ENCODE measurements around the gene TMC7.
A peak's percentile ranks its signal among the peaks of the same experiment; 100 is the strongest.

TMC7 gene

DNA sequence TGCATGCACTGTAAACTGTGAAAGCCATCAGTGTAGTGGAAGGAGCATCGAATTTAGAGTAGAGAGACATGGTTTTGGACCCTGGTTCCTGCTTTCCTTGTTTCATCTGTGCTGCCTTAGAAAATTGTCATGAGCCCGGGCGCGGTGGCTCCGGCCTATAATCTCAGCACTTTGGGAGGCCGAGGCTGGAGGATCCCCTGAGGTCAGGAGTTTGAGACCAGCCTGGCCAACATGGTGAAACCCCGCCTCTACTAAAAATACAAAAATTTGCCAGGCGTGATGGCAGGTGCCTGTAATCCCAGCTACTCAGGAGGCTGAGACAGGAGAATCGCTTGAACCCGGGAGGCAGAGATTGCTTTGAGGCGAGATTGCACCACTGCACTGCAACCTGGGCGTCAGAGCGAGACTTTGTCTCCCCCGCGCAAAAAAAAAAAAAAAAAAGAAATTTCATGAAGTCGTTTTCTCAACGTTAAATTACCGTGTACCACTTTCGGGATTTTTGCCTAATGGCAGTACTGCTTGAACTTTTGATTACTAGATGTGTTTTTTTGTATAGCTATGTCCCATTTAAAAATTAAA lies 84.6 kb downstream of the TMC7 start:
- H3K27me3 ChIP-seq (ENCODE audit: insufficient read depth, low read length, poor library complexity) = no peaks in the 10 kb centered on the region
- H4K5ac ChIP-seq (ENCODE audit: low read length) = no peak overlapping the region
- H3K18ac ChIP-seq (ENCODE audit: low read length) = no peak overlapping the region
- no peaks in the 10 kb centered on the region for H3K4me1 ChIP-seq (ENCODE audit: control insufficient read depth, low read depth, low read length)
- no peaks in the 10 kb centered on the region for H3K36me3 ChIP-seq (ENCODE audit: control insufficient read depth, insufficient read depth, low read length)
- H3K9ac ChIP-seq (ENCODE audit: low read length) = peak overlapping the region; percentile 84
- H2BK120ac ChIP-seq (ENCODE audit: low read depth, low read length) = no peak overlapping the region
- H3K27ac ChIP-seq (ENCODE audit: low read depth, low read length) = no peak overlapping the region
- H3K4ac ChIP-seq (ENCODE audit: low read depth, low read length) = no peak overlapping the region
- H3K79me2 ChIP-seq (ENCODE audit: control insufficient read depth, insufficient read depth, low read length) = no peaks in the 10 kb centered on the region
- WGBS (ENCODE audit: extremely low coverage, insufficient coverage, low lambda C conversion rate) = no CpG with 5 or more reads among the region's 19 CpGs
- H3K4me2 ChIP-seq (ENCODE audit: low read length) = peak overlapping the region; percentile 95
- H3K4me3 ChIP-seq (ENCODE audit: low read length) = peak overlapping the region; percentile 42
- no peak overlapping the region for H2BK5ac ChIP-seq (ENCODE audit: low read length)
- no peak overlapping the region for H2BK15ac ChIP-seq (replicated peaks; ENCODE audit: low read depth)
- no peak overlapping the region for H2AK5ac ChIP-seq (ENCODE audit: low read length)
- H3K56ac ChIP-seq (ENCODE audit: low read length) = peak overlapping the region; percentile 72
- no peaks in the 10 kb centered on the region for H3K79me1 ChIP-seq (ENCODE audit: low read length)
- no peak overlapping the region for H4K8ac ChIP-seq (ENCODE audit: low read depth, low read length)
- no peak for DNase-seq
- H3K23ac ChIP-seq (ENCODE audit: low read length) = no peak overlapping the region

DNA sequence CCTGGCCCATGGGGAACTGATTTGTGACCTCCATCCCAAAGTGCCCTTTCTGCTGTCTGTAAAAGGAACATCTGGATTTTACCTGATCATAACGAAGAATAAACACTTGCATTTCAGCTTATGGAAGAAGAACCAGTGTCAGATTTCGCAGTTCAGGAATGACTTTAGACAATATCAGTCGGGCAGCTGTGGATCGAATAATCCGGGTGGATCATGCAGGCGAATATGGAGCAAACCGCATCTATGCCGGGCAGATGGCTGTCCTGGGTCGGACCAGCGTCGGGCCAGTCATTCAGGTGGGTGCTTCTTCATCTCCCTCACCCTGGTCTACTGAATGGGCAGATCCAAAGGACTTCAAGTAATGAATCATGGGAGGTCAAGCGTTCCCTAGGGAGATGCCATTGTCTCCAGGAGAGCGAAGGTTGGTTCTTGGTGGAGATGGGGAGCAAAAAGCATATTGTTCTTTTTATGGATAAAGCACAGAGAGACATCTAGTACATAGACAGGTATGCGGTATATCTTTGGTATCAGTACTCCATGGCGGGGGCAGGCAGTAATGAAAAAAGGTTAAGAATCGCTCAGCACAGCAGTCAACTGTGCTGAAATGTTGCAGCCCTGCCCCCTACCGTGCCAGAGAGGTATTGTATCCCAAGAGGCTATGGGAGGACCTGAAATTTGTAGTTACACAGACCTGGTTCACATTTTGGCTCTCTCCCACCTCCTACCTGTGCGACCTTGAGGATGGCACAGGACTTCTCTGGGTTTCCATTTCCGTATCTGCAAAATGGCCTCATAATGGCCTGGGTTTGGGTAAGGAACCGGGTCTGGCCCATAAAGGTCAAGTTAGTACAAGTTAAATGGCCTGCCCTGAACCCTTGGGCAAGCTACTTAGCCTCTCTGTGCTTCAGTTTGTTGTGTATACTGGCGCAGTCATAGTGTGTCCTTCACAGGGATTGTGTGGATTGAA lies 88.4 kb downstream of the TMC7 start:
- no peak overlapping the region for H3K4ac ChIP-seq (ENCODE audit: low read depth, low read length)
- no peak overlapping the region for H3K27ac ChIP-seq (ENCODE audit: low read depth, low read length)
- H3K79me1 ChIP-seq (ENCODE audit: low read length) = no peaks in the 10 kb centered on the region
- no peak overlapping the region for H2AK5ac ChIP-seq (ENCODE audit: low read length)
- no peak overlapping the region for H2BK15ac ChIP-seq (replicated peaks; ENCODE audit: low read depth)
- H2BK120ac ChIP-seq (ENCODE audit: low read depth, low read length) = no peak overlapping the region
- no peak overlapping the region for H4K8ac ChIP-seq (ENCODE audit: low read depth, low read length)
- H4K5ac ChIP-seq (ENCODE audit: low read length) = no peak overlapping the region
- no peak overlapping the region for H3K4me3 ChIP-seq (ENCODE audit: low read length)
- no peak overlapping the region for H3K9ac ChIP-seq (ENCODE audit: low read length)
- H3K4me2 ChIP-seq (ENCODE audit: low read length) = no peak overlapping the region
- no peak overlapping the region for H3K56ac ChIP-seq (ENCODE audit: low read length)
- peak; percentile 75 for DNase-seq
- H3K23ac ChIP-seq (ENCODE audit: low read length) = no peak overlapping the region
- no peak overlapping the region for H2BK5ac ChIP-seq (ENCODE audit: low read length)
- no CpG with 5 or more reads among the region's 21 CpGs for WGBS (ENCODE audit: extremely low coverage, insufficient coverage, low lambda C conversion rate)
- H3K36me3 ChIP-seq (ENCODE audit: control insufficient read depth, insufficient read depth, low read length) = no peaks in the 10 kb centered on the region
- no peaks in the 10 kb centered on the region for H3K27me3 ChIP-seq (ENCODE audit: insufficient read depth, low read length, poor library complexity)
- no peaks in the 10 kb centered on the region for H3K79me2 ChIP-seq (ENCODE audit: control insufficient read depth, insufficient read depth, low read length)
- no peak overlapping the region for H3K18ac ChIP-seq (ENCODE audit: low read length)
- no peaks in the 10 kb centered on the region for H3K4me1 ChIP-seq (ENCODE audit: control insufficient read depth, low read depth, low read length)

DNA sequence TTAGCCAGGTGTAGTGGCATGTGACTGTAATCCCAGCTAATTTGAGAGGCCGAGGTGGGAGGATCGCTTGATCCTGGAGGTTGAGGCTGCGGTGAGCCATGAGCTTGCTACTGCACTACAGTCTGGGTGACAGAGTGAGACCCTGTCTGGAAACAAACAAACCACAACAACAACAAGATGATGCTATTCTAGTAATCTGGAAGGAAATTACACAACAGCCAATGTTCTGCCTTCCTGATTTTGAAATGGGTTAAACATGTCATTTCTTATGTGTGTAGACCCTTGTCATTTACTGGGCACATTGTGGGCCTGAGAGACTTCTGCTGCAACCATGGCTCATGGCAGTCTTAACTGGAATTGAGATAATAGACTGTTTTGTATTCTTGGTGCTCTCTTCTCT lies 89.6 kb downstream of the TMC7 start:
- Histone ChIP-seq H4K5ac (ENCODE audit: low read length) (no peak overlapping the region), H2BK15ac (replicated peaks; ENCODE audit: low read depth) (no peak overlapping the region), H3K9ac (ENCODE audit: low read length) (no peak overlapping the region), H3K23ac (ENCODE audit: low read length) (no peak overlapping the region), H2BK120ac (ENCODE audit: low read depth, low read length) (no peak overlapping the region), H3K4ac (ENCODE audit: low read depth, low read length) (no peak overlapping the region), H3K79me1 (ENCODE audit: low read length) (no peaks in the 10 kb centered on the region), H4K8ac (ENCODE audit: low read depth, low read length) (no peak overlapping the region), H3K4me3 (ENCODE audit: low read length) (no peak overlapping the region), H3K56ac (ENCODE audit: low read length) (no peak overlapping the region), H3K79me2 (ENCODE audit: control insufficient read depth, insufficient read depth, low read length) (no peaks in the 10 kb centered on the region), H3K36me3 (ENCODE audit: control insufficient read depth, insufficient read depth, low read length) (no peaks in the 10 kb centered on the region), H3K18ac (ENCODE audit: low read length) (no peak overlapping the region), H2AK5ac (ENCODE audit: low read length) (no peak overlapping the region), H3K4me1 (ENCODE audit: control insufficient read depth, low read depth, low read length) (no peaks in the 10 kb centered on the region), H3K4me2 (ENCODE audit: low read length) (no peak overlapping the region), H3K27ac (ENCODE audit: low read depth, low read length) (no peak overlapping the region), H3K27me3 (ENCODE audit: insufficient read depth, low read length, poor library complexity) (no peaks in the 10 kb centered on the region), H2BK5ac (ENCODE audit: low read length) (no peak overlapping the region)
- no peak for DNase-seq
- no CpG with 5 or more reads among the region's 3 CpGs for WGBS (ENCODE audit: extremely low coverage, insufficient coverage, low lambda C conversion rate)

DNA sequence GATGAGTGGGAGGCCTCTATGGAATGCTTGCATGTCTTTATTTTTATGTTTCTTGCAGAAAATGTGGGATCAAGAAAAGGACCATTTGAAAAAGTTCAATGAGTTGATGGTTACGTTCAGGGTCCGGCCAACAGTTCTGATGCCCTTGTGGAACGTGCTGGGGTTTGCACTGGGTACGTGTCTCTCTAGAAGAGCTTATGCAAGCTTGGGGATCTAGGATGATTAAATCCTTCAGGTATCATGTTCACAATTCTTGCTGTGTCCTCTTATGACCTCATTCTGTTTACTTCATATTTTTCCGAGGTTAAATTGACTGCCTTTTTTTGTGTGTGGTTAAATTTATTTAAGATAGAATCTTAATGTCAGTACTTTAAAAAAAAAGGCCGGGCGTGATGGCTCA lies 90.1 kb downstream of the TMC7 start:
- no peaks in the 10 kb centered on the region for H3K27me3 ChIP-seq (ENCODE audit: insufficient read depth, low read length, poor library complexity)
- no peak overlapping the region for H2AK5ac ChIP-seq (ENCODE audit: low read length)
- H3K9ac ChIP-seq (ENCODE audit: low read length) = no peak overlapping the region
- no peak overlapping the region for H3K18ac ChIP-seq (ENCODE audit: low read length)
- no peak overlapping the region for H2BK15ac ChIP-seq (replicated peaks; ENCODE audit: low read depth)
- H3K23ac ChIP-seq (ENCODE audit: low read length) = no peak overlapping the region
- H3K36me3 ChIP-seq (ENCODE audit: control insufficient read depth, insufficient read depth, low read length) = no peaks in the 10 kb centered on the region
- H3K4me3 ChIP-seq (ENCODE audit: low read length) = no peak overlapping the region
- H4K5ac ChIP-seq (ENCODE audit: low read length) = no peak overlapping the region
- H3K56ac ChIP-seq (ENCODE audit: low read length) = no peak overlapping the region
- no peak overlapping the region for H2BK5ac ChIP-seq (ENCODE audit: low read length)
- no peaks in the 10 kb centered on the region for H3K79me2 ChIP-seq (ENCODE audit: control insufficient read depth, insufficient read depth, low read length)
- H3K79me1 ChIP-seq (ENCODE audit: low read length) = no peaks in the 10 kb centered on the region
- no peak for DNase-seq
- H3K27ac ChIP-seq (ENCODE audit: low read depth, low read length) = no peak overlapping the region
- H2BK120ac ChIP-seq (ENCODE audit: low read depth, low read length) = no peak overlapping the region
- H3K4me2 ChIP-seq (ENCODE audit: low read length) = no peak overlapping the region
- no peak overlapping the region for H3K4ac ChIP-seq (ENCODE audit: low read depth, low read length)
- WGBS (ENCODE audit: extremely low coverage, insufficient coverage, low lambda C conversion rate) = no CpG with 5 or more reads among the region's 7 CpGs
- no peaks in the 10 kb centered on the region for H3K4me1 ChIP-seq (ENCODE audit: control insufficient read depth, low read depth, low read length)
- H4K8ac ChIP-seq (ENCODE audit: low read depth, low read length) = no peak overlapping the region

DNA sequence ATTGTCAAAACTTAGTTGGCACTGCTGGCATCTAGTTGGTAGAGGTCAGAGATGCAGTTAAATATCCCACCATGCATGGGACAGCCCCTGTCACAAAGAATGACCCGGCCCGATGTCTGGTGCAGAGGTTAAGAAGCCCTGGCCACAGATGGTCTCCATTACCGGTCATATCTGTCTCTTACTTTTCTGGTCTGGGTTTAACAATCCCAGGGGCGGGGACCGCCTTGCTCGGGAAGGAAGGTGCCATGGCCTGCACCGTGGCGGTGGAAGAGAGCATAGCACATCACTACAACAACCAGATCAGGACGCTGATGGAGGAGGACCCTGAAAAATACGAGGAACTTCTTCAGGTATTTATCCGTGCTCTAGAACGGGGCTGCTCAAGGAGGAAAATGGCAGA lies 91.8 kb downstream of the TMC7 start:
- DNase-seq = no peak
- no peak overlapping the region for H3K4me3 ChIP-seq (ENCODE audit: low read length)
- H3K79me2 ChIP-seq (ENCODE audit: control insufficient read depth, insufficient read depth, low read length) = no peaks in the 10 kb centered on the region
- no peak overlapping the region for H2BK15ac ChIP-seq (replicated peaks; ENCODE audit: low read depth)
- no CpG with 5 or more reads among the region's 12 CpGs for WGBS (ENCODE audit: extremely low coverage, insufficient coverage, low lambda C conversion rate)
- no peak overlapping the region for H4K8ac ChIP-seq (ENCODE audit: low read depth, low read length)
- no peak overlapping the region for H3K56ac ChIP-seq (ENCODE audit: low read length)
- no peaks in the 10 kb centered on the region for H3K79me1 ChIP-seq (ENCODE audit: low read length)
- no peaks in the 10 kb centered on the region for H3K4me1 ChIP-seq (ENCODE audit: control insufficient read depth, low read depth, low read length)
- H2BK5ac ChIP-seq (ENCODE audit: low read length) = no peak overlapping the region
- H3K27me3 ChIP-seq (ENCODE audit: insufficient read depth, low read length, poor library complexity) = no peaks in the 10 kb centered on the region
- H4K5ac ChIP-seq (ENCODE audit: low read length) = no peak overlapping the region
- no peak overlapping the region for H3K23ac ChIP-seq (ENCODE audit: low read length)
- H3K18ac ChIP-seq (ENCODE audit: low read length) = no peak overlapping the region
- H3K36me3 ChIP-seq (ENCODE audit: control insufficient read depth, insufficient read depth, low read length) = no peaks in the 10 kb centered on the region
- H3K9ac ChIP-seq (ENCODE audit: low read length) = no peak overlapping the region
- H3K4ac ChIP-seq (ENCODE audit: low read depth, low read length) = no peak overlapping the region
- no peak overlapping the region for H3K27ac ChIP-seq (ENCODE audit: low read depth, low read length)
- no peak overlapping the region for H3K4me2 ChIP-seq (ENCODE audit: low read length)
- no peak overlapping the region for H2BK120ac ChIP-seq (ENCODE audit: low read depth, low read length)
- no peak overlapping the region for H2AK5ac ChIP-seq (ENCODE audit: low read length)
